ENCODE measurements around the gene GLIS1.

DNA sequence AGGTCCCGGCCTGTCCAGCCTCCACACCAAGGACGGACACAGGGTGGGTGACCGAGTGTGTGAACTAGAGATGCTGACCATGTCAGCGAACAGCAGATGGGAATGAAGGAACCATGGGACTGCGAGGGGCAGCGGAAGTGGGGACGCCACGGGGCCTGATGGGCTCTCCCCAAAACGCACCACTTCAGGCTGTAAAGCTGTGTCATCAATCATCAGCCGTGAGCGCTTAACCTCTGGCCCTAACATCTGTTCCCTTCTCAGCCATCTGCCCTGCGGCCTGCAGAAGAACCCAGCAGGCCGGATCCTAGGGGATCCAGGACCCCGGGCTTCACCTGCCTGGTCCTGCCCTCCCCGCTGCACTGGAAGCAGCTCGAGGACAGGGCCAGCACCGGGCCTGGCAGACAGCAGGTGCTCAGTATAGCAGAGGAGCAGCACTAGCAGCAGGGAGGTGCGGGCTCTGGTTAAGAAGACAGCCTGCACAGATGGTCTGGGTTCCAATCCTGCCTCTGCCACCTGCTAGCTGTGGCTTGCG lies 221.1 kb downstream of the GLIS1 start:
- TF ChIP-seq, protein P1, sequence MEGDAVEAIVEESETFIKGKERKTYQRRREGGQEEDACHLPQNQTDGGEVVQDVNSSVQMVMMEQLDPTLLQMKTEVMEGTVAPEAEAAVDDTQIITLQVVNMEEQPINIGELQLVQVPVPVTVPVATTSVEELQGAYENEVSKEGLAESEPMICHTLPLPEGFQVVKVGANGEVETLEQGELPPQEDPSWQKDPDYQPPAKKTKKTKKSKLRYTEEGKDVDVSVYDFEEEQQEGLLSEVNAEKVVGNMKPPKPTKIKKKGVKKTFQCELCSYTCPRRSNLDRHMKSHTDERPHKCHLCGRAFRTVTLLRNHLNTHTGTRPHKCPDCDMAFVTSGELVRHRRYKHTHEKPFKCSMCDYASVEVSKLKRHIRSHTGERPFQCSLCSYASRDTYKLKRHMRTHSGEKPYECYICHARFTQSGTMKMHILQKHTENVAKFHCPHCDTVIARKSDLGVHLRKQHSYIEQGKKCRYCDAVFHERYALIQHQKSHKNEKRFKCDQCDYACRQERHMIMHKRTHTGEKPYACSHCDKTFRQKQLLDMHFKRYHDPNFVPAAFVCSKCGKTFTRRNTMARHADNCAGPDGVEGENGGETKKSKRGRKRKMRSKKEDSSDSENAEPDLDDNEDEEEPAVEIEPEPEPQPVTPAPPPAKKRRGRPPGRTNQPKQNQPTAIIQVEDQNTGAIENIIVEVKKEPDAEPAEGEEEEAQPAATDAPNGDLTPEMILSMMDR (IDR thresholded peaks at IDR 0.05; ENCODE audit: borderline replicate concordance, extremely low read depth, low read length, poor library complexity, severe bottlenecking), result no peak
- no peak for TF ChIP-seq EZH2 (IDR thresholded peaks at IDR 0.05; ENCODE audit: borderline replicate concordance, low read depth, low read length, severe bottlenecking)

All from DND-41 (cell line).